Measurements from ENCODE around the gene GRAMD2B. TPM values are rescaled to one million over a fixed set of nuclear protein-coding genes. Genes with fewer than 3 reads are reported as not detected.

The GRAMD2B gene
- total and polyA plus RNA-seq, 4 donors: 22.5 to 44.7 (median 32.6) TPM

GRCh38 chr5:126543009-126543408 lies 119.8 kb downstream of the GRAMD2B start:
- Histone ChIP-seq H3K36me3 (ENCODE audit: control insufficient read depth in 1 of 2, insufficient read depth in 2 of 2, low read length in 1 of 2) (peaks cover 0 to 6% of the 10 kb centered on the region in 2 donors), H3K27me3 (ENCODE audit: control insufficient read depth in 1 of 2, insufficient read depth in 2 of 2, low read length in 1 of 2) (no peaks in the 10 kb centered on the region), H3K4me1 (ENCODE audit: control insufficient read depth in 1 of 2, insufficient read depth in 2 of 2, low read length in 2 of 2) (no peaks in the 10 kb centered on the region), H3K4me3 (ENCODE audit: low read length in 2 of 2) (no peak overlapping the region), H3K9me3 (ENCODE audit: control insufficient read depth, low read length) (no peaks in the 10 kb centered on the region), H3K27ac (ENCODE audit: low read depth in 1 of 2, low read length in 2 of 2) (no peak overlapping the region)
- WGBS, 2 donors: 84 to 92% methylated on average over 1 of the region's 1 CpG
- ATAC-seq (ENCODE audit: low FRiP score): no peak
- no peak for DNase-seq
- intact Hi-C loops (cut with DNase I): no loop called here

DNA sequence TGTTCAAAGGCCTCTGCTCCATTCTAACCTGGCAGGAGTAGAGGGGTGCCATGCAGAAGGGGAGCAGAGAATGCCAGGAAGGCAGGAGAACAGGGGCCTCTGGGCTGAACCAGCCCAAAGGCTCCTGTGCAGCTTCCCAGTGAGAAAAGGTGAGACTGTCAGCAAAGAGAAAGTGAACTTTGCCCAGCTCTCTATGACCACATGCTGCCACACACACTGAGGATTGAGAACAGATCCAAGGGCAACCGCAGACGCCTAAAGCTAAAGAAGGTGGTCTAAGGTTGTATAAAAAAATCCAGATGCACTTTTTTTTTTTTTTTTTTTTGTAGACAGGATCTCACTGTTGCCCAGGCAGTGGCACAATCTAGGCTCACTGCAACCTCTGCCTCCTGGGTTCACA lies 120.5 kb downstream of the GRAMD2B start:
- 94 to 96% methylated on average over 2 of the region's 2 CpGs for WGBS, 2 donors
- intact Hi-C loops (cut with DNase I): no loop called here

More for the DNA sequence above, 120.5 kb downstream of the GRAMD2B start:
- peaks cover 0 to 6% of the 10 kb centered on the region in 2 donors for H3K36me3 ChIP-seq (ENCODE audit: control insufficient read depth in 1 of 2, insufficient read depth in 2 of 2, low read length in 1 of 2)
- no peaks in the 10 kb centered on the region for H3K9me3 ChIP-seq (ENCODE audit: control insufficient read depth, low read length)
- H3K27ac ChIP-seq (ENCODE audit: low read depth in 1 of 2, low read length in 2 of 2): no peak overlapping the region
- H3K4me3 ChIP-seq (ENCODE audit: low read length in 2 of 2): no peak overlapping the region
- DNase-seq (no peak), ATAC-seq (ENCODE audit: low FRiP score) (no peak)
- H3K27me3 ChIP-seq (ENCODE audit: control insufficient read depth in 1 of 2, insufficient read depth in 2 of 2, low read length in 1 of 2): no peaks in the 10 kb centered on the region
- no peaks in the 10 kb centered on the region for H3K4me1 ChIP-seq (ENCODE audit: control insufficient read depth in 1 of 2, insufficient read depth in 2 of 2, low read length in 2 of 2)

Other genes with a start within 250 kb of the GRAMD2B start
- gene ALDH7A1, start 171.8 kb downstream of the GRAMD2B start, total RNA-seq: 10 to 100 TPM; 25.3 to 35.5 TPM
- 10 to 100 TPM; 25.2 to 43.8 TPM for gene ALDH7A1, start 171.8 kb downstream of the GRAMD2B start, polyA plus RNA-seq
- gene PHAX, start 177.5 kb downstream of the GRAMD2B start, total RNA-seq: 10 to 100 TPM; 30.3 to 32.0 TPM
- gene PHAX, start 177.5 kb downstream of the GRAMD2B start, polyA plus RNA-seq: 10 to 100 TPM; 29.9 to 34.3 TPM

Data from aorta (tissue), 5 donors.